ENCODE data around the gene TREX2. TPM values are rescaled to one million over a fixed set of nuclear protein-coding genes. Genes with fewer than 3 reads are reported as not detected.

TREX2 gene
- total and polyA plus RNA-seq, 2 experiments from 2014 or later, result 0.60 to 1.3 TPM

DNA sequence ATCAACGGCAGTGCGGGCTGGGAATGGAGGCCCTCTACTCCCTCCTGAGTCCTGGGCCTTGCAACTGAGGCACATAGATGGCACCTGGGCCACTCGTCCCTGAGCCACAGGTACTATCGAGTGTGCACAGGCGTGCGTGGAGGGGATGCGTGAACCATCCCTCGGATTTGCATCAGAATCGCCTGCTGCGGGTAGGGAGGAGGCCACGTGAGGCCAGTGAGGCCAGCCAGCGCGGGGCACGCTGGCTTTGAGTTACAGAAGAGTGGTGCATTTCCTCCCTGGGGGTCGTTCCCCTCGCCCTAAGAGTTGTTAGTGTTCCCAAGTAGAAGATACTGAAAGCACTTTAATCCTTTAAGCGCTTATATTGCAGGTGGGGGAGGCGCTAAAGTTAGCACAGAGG, 24.0 kb downstream of the TREX2 start:
- no peaks in the 10 kb centered on the region for H4K20me1 ChIP-seq (ENCODE audit: insufficient read depth, poor library complexity, severe bottlenecking)
- DNase-seq (ENCODE audit: low spot score), result no peak

DNA sequence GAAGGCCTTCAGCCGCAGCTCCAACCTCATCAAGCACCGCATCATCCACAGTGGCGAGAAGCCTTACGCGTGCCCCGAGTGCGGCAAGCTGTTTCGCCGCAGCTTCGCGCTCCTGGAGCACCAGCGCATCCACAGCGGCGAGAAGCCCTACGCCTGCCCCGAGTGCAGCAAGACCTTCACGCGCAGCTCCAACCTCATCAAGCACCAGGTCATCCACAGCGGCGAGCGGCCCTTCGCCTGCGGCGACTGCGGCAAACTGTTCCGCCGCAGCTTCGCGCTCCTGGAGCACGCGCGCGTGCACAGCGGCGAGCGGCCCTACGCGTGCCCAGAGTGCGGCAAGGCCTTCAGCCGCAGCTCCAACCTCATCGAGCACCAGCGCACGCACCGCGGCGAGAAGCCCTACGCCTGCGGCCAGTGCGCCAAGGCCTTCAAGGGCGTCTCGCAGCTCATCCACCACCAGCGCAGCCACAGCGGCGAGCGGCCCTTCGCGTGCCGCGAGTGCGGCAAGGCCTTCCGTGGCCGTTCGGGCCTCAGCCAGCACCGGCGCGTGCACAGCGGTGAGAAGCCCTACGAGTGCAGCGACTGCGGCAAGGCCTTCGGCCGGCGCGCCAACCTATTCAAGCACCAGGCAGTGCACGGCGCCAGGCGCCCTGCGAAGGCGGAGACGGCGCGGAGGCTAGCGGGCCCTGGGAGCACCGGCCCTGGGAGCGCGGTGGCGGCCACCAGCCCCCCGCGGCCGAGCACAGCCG, 24.8 kb downstream of the TREX2 start:
- H2AFZ ChIP-seq, result no peak overlapping the region
- WGBS (ENCODE audit: low lambda C conversion rate, missing lambda C conversion rate), result 97% methylated on average over 89 of the region's 91 CpGs

More for the DNA sequence above, 24.0 kb downstream of the TREX2 start:
- Histone ChIP-seq H3K4me2 (no peak overlapping the region), H3K9me3 (ENCODE audit: low read depth) (no peaks in the 10 kb centered on the region), H3K36me3 (replicated peaks; ENCODE audit: insufficient read depth, low read depth) (no peaks in the 10 kb centered on the region), H3K4me1 (ENCODE audit: insufficient read depth) (no peaks in the 10 kb centered on the region), H3K27ac (no peak overlapping the region), H3K79me2 (no peaks in the 10 kb centered on the region), H3K9me2 (replicated peaks; ENCODE audit: insufficient read depth) (no peaks in the 10 kb centered on the region), H3K4me3 (no peak overlapping the region), H3K27me3 (no peaks in the 10 kb centered on the region), H2AFZ (no peak overlapping the region)
- TF ChIP-seq, protein P1, sequence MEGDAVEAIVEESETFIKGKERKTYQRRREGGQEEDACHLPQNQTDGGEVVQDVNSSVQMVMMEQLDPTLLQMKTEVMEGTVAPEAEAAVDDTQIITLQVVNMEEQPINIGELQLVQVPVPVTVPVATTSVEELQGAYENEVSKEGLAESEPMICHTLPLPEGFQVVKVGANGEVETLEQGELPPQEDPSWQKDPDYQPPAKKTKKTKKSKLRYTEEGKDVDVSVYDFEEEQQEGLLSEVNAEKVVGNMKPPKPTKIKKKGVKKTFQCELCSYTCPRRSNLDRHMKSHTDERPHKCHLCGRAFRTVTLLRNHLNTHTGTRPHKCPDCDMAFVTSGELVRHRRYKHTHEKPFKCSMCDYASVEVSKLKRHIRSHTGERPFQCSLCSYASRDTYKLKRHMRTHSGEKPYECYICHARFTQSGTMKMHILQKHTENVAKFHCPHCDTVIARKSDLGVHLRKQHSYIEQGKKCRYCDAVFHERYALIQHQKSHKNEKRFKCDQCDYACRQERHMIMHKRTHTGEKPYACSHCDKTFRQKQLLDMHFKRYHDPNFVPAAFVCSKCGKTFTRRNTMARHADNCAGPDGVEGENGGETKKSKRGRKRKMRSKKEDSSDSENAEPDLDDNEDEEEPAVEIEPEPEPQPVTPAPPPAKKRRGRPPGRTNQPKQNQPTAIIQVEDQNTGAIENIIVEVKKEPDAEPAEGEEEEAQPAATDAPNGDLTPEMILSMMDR (IDR thresholded peaks at IDR 0.05; ENCODE audit: poor library complexity), result no peak
- TF ChIP-seq EZH2phosphoT487 (IDR thresholded peaks at IDR 0.05; ENCODE audit: low read depth, severe bottlenecking, unreplicated experiment) (no peak), EZH2 (IDR thresholded peaks at IDR 0.05; ENCODE audit: borderline replicate concordance) (no peak)
- WGBS (ENCODE audit: low lambda C conversion rate, missing lambda C conversion rate), result 86% methylated on average over 18 of the region's 18 CpGs

DNA sequence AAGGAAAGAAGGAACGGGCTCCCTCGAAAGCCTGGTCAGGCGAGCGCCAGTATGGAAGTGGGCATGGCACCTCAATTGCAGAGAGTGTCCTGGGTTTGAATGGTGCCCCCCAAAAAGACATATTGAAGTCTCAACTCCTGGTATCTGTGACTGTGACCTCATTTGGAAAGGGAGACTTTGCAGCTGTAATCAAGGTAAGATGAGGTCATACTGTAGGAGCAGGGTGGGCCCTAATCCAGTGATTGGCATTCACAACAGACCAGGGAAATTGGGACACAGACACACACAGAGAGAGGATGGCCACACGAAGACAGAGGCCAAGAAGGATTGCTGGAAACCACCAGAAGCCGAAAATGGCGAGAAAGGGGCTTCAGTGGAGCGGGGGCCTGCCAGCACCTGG, 28.2 kb downstream of the TREX2 start:
- Histone ChIP-seq H3K4me3 (no peak overlapping the region), H3K79me2 (no peaks in the 10 kb centered on the region), H3K9me2 (replicated peaks; ENCODE audit: insufficient read depth) (no peaks in the 10 kb centered on the region), H3K36me3 (replicated peaks; ENCODE audit: insufficient read depth, low read depth) (no peaks in the 10 kb centered on the region), H3K27me3 (no peaks in the 10 kb centered on the region), H3K27ac (no peak overlapping the region), H3K4me1 (ENCODE audit: insufficient read depth) (no peaks in the 10 kb centered on the region), H3K4me2 (no peak overlapping the region), H2AFZ (no peak overlapping the region), H3K9me3 (ENCODE audit: low read depth) (no peaks in the 10 kb centered on the region), H4K20me1 (ENCODE audit: insufficient read depth, poor library complexity, severe bottlenecking) (no peaks in the 10 kb centered on the region)
- no peak for TF ChIP-seq EZH2phosphoT487 (IDR thresholded peaks at IDR 0.05; ENCODE audit: low read depth, severe bottlenecking, unreplicated experiment)
- TF ChIP-seq, protein P1 (IDR thresholded peaks at IDR 0.05; ENCODE audit: poor library complexity), result no peak
- no peak for TF ChIP-seq EZH2 (IDR thresholded peaks at IDR 0.05; ENCODE audit: borderline replicate concordance)
- WGBS (ENCODE audit: low lambda C conversion rate, missing lambda C conversion rate), result 78% methylated on average over 8 of the region's 8 CpGs
- DNase-seq (ENCODE audit: low spot score), result no peak

More for the DNA sequence above, 24.8 kb downstream of the TREX2 start:
- DNase-seq (ENCODE audit: low spot score), result no peak
- H3K4me2 ChIP-seq, result no peak overlapping the region
- H3K27ac ChIP-seq, result no peak overlapping the region
- no peaks in the 10 kb centered on the region for H3K9me2 ChIP-seq (replicated peaks; ENCODE audit: insufficient read depth)
- H3K27me3 ChIP-seq, result no peaks in the 10 kb centered on the region
- H3K4me1 ChIP-seq (ENCODE audit: insufficient read depth), result no peaks in the 10 kb centered on the region
- no peaks in the 10 kb centered on the region for H4K20me1 ChIP-seq (ENCODE audit: insufficient read depth, poor library complexity, severe bottlenecking)
- TF ChIP-seq EZH2 (IDR thresholded peaks at IDR 0.05; ENCODE audit: borderline replicate concordance) (no peak), EZH2phosphoT487 (IDR thresholded peaks at IDR 0.05; ENCODE audit: low read depth, severe bottlenecking, unreplicated experiment) (no peak)
- TF ChIP-seq, protein P1 (IDR thresholded peaks at IDR 0.05; ENCODE audit: poor library complexity), result no peak
- H3K4me3 ChIP-seq, result no peak overlapping the region
- no peaks in the 10 kb centered on the region for H3K36me3 ChIP-seq (replicated peaks; ENCODE audit: insufficient read depth, low read depth)
- no peaks in the 10 kb centered on the region for H3K79me2 ChIP-seq
- no peaks in the 10 kb centered on the region for H3K9me3 ChIP-seq (ENCODE audit: low read depth)

Measured in hepatocyte (in vitro differentiated cells).